22Rv1 (cell line): Measurements from ENCODE around the gene SELPLG.

Experiments used
- H3K27ac ChIP-seq: fragments of 450-650 bp; 2 replicates; pipeline ENCODE4 v1.5.1; 2017
- CTCF ChIP-seq: fragments of 450-650 bp; IDR thresholded peaks from 2 replicates; pipeline ENCODE4 v1.5.1; 2017; ENCODE audit warnings: mild to moderate bottlenecking
- ZFX ChIP-seq: fragments of 450-650 bp; IDR thresholded peaks from 2 replicates; pipeline ENCODE4 v1.6.1; 2017; ENCODE audit warnings: antibody characterized with exemption, borderline replicate concordance

The SELPLG gene

DNA sequence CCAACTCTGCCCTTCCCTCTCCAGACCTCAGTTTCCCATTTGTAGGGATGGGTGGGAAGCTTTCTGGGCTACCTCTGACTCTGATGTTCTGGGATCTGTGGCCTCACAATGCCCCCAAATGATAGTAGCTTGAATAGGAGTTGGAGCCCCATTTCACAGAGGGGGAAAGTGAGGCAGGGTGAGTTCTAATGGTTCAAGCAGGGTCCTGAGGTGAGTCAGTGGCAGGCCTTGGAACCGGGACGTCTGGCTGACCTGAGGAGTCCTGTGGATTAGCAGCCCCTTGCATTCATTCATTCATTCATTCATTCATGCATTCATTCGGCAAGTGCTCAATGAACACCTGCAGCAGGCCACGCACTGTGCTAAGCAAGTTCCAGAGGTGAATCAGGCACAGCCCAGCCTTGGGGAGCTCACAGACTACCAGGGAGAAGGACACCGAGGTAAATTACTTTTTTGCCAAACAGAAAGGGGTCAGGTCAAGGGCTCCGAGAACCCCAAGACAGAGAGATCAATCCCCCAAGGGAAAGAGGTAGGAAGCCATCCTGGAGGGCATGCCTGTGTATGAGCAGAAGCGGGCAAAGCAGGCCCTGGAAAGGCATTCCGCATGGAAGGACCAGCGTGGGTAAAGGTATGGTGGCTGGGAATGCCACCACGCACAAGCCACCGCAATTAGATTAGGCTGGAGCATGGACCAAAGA, 35.0 kb downstream of the SELPLG start:
- H3K27ac ChIP-seq: no peak overlapping the region
- TF ChIP-seq ZFX (no peak), CTCF (no peak)

GRCh38 chr12:108597559-108598471, 35.9 kb downstream of the SELPLG start, which contains the start of gene TMEM119:
TMEM119 (minus strand) TSS chr12:108598084; CDS start chr12:108592383, 5,701 bp downstream.
- H3K27ac ChIP-seq: no peak within 1 kb of the TSS
- no peak for TF ChIP-seq ZFX
- TF ChIP-seq CTCF: no peak

GRCh38 chr12:108596854-108597558, 36.7 kb downstream of the SELPLG start:
- TF ChIP-seq CTCF (no peak), ZFX (no peak)
- no peak overlapping the region for H3K27ac ChIP-seq

- H3K27ac ChIP-seq: no peak overlapping the region
- TF ChIP-seq CTCF: no peak
- TF ChIP-seq ZFX: no peak
These were observed 37.7 kb downstream of the SELPLG start for GRCh38 chr12:108595711-108596647.

- TF ChIP-seq ZFX (no peak), CTCF (no peak)
- no peak overlapping the region for H3K27ac ChIP-seq
These were observed 38.6 kb downstream of the SELPLG start for GRCh38 chr12:108594960-108595710.

- TF ChIP-seq CTCF: no peak
- TF ChIP-seq ZFX: no peak
- H3K27ac ChIP-seq: no peak overlapping the region
These were observed 39.3 kb downstream of the SELPLG start for GRCh38 chr12:108594323-108594903.
